ENCODE results near the gene CFD.
"Not testable (repeated sequence)": the region's sequence is repeated elsewhere in the genome, so short reads cannot be mapped to it uniquely, and the experiment has no call there.

The CFD gene

DNA sequence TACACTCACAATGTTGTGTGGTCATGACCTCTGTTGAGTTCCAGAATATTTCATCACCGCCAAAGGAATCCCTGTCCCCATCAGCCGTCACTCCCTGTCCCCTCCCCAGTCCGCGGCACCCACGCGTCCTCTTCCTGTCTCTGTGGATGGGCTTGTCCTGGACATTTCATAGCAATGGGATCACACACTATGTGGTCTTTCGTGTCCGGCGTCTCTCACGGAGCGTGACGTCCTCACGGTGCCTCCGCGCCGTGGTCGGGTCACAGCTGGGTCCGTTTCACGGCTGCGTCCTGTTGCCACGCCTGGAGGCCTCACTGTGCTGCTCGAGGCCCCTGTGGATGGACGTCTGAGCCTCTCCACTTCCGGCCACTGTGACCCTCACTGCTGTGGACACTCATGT is 25.2 kb upstream of the CFD start:
- TF ChIP-seq, protein P1, sequence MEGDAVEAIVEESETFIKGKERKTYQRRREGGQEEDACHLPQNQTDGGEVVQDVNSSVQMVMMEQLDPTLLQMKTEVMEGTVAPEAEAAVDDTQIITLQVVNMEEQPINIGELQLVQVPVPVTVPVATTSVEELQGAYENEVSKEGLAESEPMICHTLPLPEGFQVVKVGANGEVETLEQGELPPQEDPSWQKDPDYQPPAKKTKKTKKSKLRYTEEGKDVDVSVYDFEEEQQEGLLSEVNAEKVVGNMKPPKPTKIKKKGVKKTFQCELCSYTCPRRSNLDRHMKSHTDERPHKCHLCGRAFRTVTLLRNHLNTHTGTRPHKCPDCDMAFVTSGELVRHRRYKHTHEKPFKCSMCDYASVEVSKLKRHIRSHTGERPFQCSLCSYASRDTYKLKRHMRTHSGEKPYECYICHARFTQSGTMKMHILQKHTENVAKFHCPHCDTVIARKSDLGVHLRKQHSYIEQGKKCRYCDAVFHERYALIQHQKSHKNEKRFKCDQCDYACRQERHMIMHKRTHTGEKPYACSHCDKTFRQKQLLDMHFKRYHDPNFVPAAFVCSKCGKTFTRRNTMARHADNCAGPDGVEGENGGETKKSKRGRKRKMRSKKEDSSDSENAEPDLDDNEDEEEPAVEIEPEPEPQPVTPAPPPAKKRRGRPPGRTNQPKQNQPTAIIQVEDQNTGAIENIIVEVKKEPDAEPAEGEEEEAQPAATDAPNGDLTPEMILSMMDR (IDR thresholded peaks at IDR 0.05) = no peak
- no peaks in the 10 kb centered on the region for H3K27me3 ChIP-seq (ENCODE audit: control insufficient read depth, insufficient read depth, low read length)
- H2AFZ ChIP-seq = no peak overlapping the region
- H3K4me3 ChIP-seq (ENCODE audit: low read depth, low read length) = no peak overlapping the region
- H3K4me1 ChIP-seq = no peaks in the 10 kb centered on the region
- H3K9ac ChIP-seq = no peak overlapping the region
- H3K79me2 ChIP-seq = no peaks in the 10 kb centered on the region
- H3K9me3 ChIP-seq (ENCODE audit: control insufficient read depth, low read length) = no peaks in the 10 kb centered on the region
- H3K27ac ChIP-seq = no peak overlapping the region
- no peak overlapping the region for H3K4me2 ChIP-seq (ENCODE audit: low read length)
- no peaks in the 10 kb centered on the region for H3K36me3 ChIP-seq (ENCODE audit: control insufficient read depth, insufficient read depth, low read length)

DNA sequence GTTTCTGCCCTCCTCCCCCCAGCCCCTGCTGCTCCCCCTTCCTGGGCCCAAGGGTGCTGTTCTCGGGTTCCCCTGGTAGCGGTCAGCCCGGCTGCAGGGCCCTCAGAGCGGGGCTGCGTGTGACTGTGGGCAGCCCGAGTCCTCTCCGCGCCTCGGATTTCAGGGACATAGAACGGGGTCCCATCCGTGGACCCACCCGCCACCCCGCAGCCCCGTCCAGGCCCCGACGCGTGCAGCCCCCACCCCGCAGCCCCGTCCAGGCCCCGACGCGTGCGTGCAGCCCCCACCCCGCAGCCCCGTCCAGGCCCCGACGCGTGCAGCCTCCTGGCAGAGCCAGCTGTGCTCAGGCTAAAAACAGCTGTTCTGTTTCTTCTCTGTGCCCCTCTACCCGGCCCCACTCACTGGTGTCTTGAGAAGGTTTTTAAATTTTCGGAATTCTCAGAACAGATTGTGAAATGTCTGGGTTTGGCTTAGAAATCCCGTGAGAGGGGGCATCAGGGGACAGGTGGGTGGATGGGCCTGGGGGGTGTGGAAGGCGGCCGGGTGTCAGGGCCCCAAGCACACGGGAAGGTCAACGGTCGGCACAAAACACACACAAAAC is 24.2 kb upstream of the CFD start:
- Histone ChIP-seq H3K4me1 (no peaks in the 10 kb centered on the region), H3K9ac (no peak overlapping the region), H3K4me2 (ENCODE audit: low read length) (no peak overlapping the region), H3K27me3 (ENCODE audit: control insufficient read depth, insufficient read depth, low read length) (no peaks in the 10 kb centered on the region), H3K36me3 (ENCODE audit: control insufficient read depth, insufficient read depth, low read length) (no peaks in the 10 kb centered on the region), H3K9me3 (ENCODE audit: control insufficient read depth, low read length) (no peaks in the 10 kb centered on the region), H2AFZ (no peak overlapping the region), H3K27ac (no peak overlapping the region), H3K79me2 (no peaks in the 10 kb centered on the region), H3K4me3 (ENCODE audit: low read depth, low read length) (no peak overlapping the region)
- TF ChIP-seq, protein P1 (IDR thresholded peaks at IDR 0.05) = no peak

DNA sequence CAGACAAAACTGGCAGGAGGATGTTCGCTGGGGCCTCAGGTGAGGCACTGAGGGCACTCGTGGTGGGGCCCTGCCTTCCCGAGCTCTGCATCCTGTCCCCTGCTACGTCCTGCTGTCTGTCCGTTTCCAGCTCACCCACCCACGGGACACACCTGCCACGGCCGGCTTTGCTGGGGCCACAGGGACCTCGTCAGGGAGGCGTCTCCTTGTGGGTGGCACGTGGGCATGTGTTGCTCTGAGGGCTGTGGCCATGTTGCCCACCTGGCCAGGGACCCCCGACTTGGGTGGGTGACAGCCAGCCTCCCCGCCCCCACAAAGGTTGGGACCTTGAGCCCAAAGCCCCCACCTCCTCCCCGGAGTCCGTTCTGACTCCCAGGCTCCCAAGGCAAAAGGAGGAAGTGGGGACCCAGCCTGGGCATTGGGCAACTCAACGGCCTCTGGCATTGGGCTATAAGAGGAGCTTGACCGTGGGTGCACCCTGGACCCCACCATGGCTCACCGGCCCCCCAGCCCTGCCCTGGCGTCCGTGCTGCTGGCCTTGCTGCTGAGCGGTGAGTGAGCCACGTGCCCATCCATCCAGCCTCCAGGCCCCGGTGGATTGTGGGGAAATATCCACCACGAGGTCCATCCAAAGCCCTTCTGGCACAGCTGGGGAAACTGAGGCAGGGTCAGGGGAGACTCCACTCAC is 18.8 kb upstream of the CFD start, which contains the start of gene PRTN3:
PRTN3 (plus strand) TSS at position 481 of the 688 bp plus-strand sequence; CDS start at position 491, 10 bp downstream.
- Histone ChIP-seq H2AFZ (no peak within 1 kb of the TSS), H3K4me2 (ENCODE audit: low read length) (no peak within 1 kb of the TSS), H3K9ac (no peak within 1 kb of the TSS), H3K36me3 (ENCODE audit: control insufficient read depth, insufficient read depth, low read length) (no peaks in the 10 kb centered on the region), H3K4me1 (peaks cover 7% of the 10 kb centered on the region), H3K9me3 (ENCODE audit: control insufficient read depth, low read length) (no peaks in the 10 kb centered on the region), H3K4me3 (ENCODE audit: low read depth, low read length) (no peak within 1 kb of the TSS), H3K27me3 (ENCODE audit: control insufficient read depth, insufficient read depth, low read length) (no peaks in the 10 kb centered on the region), H3K27ac (no peak within 1 kb of the TSS), H3K79me2 (no peaks in the 10 kb centered on the region)
- TF ChIP-seq, protein P1 (IDR thresholded peaks at IDR 0.05) = no peak

DNA sequence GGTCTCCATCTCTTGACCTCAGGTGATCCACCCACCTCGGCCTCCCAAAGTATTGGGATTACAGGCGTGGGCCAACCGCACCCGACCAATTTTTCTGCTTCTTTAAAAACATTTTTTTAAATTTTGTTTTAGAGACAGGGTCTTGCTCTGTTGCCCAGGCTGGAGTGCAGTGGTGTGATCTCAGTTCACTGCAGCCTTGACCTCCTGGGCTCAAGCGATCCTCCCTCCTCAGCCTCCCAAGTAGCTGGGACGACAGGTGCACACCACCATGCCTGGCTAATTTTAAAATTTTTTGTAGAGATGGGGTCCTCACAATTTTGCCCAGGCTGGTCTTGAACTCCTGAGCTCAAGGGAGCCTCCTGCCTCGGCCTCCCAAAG is 16.7 kb upstream of the CFD start:
- H2AFZ ChIP-seq; H3K4me3 ChIP-seq (ENCODE audit: low read depth, low read length); H3K27me3 ChIP-seq (ENCODE audit: control insufficient read depth, insufficient read depth, low read length); H3K4me1 ChIP-seq; H3K27ac ChIP-seq; H3K9me3 ChIP-seq (ENCODE audit: control insufficient read depth, low read length); H3K79me2 ChIP-seq; H3K36me3 ChIP-seq (ENCODE audit: control insufficient read depth, insufficient read depth, low read length); H3K4me2 ChIP-seq (ENCODE audit: low read length); H3K9ac ChIP-seq: not testable (repeated sequence)

DNA sequence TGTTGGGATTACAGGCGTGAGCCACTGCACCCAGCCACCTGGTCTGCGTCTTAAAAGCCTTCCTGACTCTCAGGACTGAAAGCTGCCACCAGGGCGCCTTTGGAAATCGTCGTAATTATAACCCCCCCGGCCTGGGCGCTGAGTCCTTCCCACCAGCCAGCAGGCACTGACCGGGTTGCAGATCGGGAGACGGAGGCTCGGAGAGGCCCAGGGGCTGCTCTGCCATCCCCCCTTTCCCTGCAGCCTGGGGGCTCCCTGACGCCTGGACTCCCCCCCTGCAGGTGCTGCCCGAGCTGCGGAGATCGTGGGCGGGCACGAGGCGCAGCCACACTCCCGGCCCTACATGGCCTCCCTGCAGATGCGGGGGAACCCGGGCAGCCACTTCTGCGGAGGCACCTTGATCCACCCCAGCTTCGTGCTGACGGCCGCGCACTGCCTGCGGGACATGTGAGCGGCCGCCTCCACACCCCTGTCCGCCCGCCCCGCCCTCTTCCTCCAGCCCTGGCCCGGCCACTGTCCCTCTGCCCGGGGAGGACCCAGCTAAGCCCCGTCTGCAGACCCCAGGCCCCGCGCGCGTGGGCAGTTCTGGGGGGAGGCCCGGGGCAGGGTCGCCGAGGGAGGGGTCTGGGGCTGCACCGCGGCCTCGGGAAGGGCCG is 16.2 kb upstream of the CFD start:
- peak overlapping the region; percentile 34 for H2AFZ ChIP-seq
- no peaks in the 10 kb centered on the region for H3K27me3 ChIP-seq (ENCODE audit: control insufficient read depth, insufficient read depth, low read length)
- no peak overlapping the region for H3K9ac ChIP-seq
- H3K4me1 ChIP-seq = peaks cover 7% of the 10 kb centered on the region
- H3K27ac ChIP-seq = no peak overlapping the region
- H3K79me2 ChIP-seq = no peaks in the 10 kb centered on the region
- H3K9me3 ChIP-seq (ENCODE audit: control insufficient read depth, low read length) = no peaks in the 10 kb centered on the region
- H3K4me2 ChIP-seq (ENCODE audit: low read length) = peak overlapping the region; percentile 66
- H3K4me3 ChIP-seq (ENCODE audit: low read depth, low read length) = peak overlapping the region; percentile 14
- H3K36me3 ChIP-seq (ENCODE audit: control insufficient read depth, insufficient read depth, low read length) = no peaks in the 10 kb centered on the region
- TF ChIP-seq, protein P1 (IDR thresholded peaks at IDR 0.05) = no peak

All from parathyroid adenoma (tissue), 2 donors.